K562 (cell line): ENCODE measurements around the gene PYGO2. TPM values are rescaled to one million over a fixed set of nuclear protein-coding genes. Genes with fewer than 3 reads are reported as not detected.
A peak's percentile ranks its signal among the peaks of the same experiment; 100 is the strongest.

ENCODE experiments used
- L3MBTL2 ChIP-seq: fragments of 450-650 bp; IDR thresholded peaks from 2 replicates; pipeline ENCODE4 v1.6.1; 2016; ENCODE audit warnings: mild to moderate bottlenecking, moderate library complexity
- NFIX ChIP-seq: fragments of 250-450 bp; sonication (Bioruptor Pico); IDR thresholded peaks from 2 replicates; pipeline ENCODE4 v1.4.0; 2020; ENCODE audit warnings: low read depth, mild to moderate bottlenecking, moderate library complexity
- PHF21A ChIP-seq: fragments of 450-650 bp; IDR thresholded peaks from 2 replicates; pipeline ENCODE4 v1.6.1; 2017; ENCODE audit warnings: low read depth, borderline replicate concordance
- POLR3A ChIP-seq: IDR thresholded peaks from 2 replicates; pipeline ENCODE4 v1.6.1; 2011; ENCODE audit warnings: borderline replicate concordance, mild to moderate bottlenecking, moderate library complexity; ENCODE audit not compliant: insufficient read length, insufficient read depth; ENCODE audit errors: extremely low read depth
- PPARD ChIP-seq: fragments of 250-450 bp; sonication (Bioruptor Pico); IDR thresholded peaks from 2 replicates; pipeline ENCODE4 v1.8.0; 2022; ENCODE audit warnings: inconsistent platforms, mild to moderate bottlenecking, moderate library complexity
- SAP30 ChIP-seq: fragments of 200-600 bp; sonication (generic); IDR thresholded peaks from 2 replicates; pipeline ENCODE4 v1.6.1; 2012; ENCODE audit warnings: borderline replicate concordance, low read depth, mild to moderate bottlenecking, moderate library complexity, low read length, control low read depth, inconsistent platforms; ENCODE audit not compliant: insufficient read depth, poor library complexity, severe bottlenecking
- SMC3 ChIP-seq: conservative IDR thresholded peaks from 2 replicates; pipeline ENCODE4 v1.6.1; 2011; ENCODE audit warnings: low read depth, low read length, improper control_type of control experiment; ENCODE audit not compliant: insufficient read depth
- ZNF668 ChIP-seq: fragments of 250-450 bp; sonication (Bioruptor Pico); IDR thresholded peaks from 2 replicates; pipeline ENCODE4 v1.8.0; 2022; ENCODE audit warnings: mild to moderate bottlenecking, inconsistent platforms
- polyA plus RNA-seq, 8 experiments: library from polyadenylated mRNA; depleted of rRNA in 4 of 8; stranded (reverse) in 5 of 8; unstranded in 3 of 8; fragments of >200 nt; fragmentation: Nextera tagmentation in 2 of 8; fragmentation: Illumina TruSeq in 1 of 8; extraction: Ambion mirVana in 2 of 8; extraction: Trizol in 1 of 8; gene quantifications; 2 replicates each; pipeline versions ENCODE4 v1.2.1 to v1.2.3, GENCODE V29; 2011 to 2014; ENCODE audit warnings: inconsistent platforms in 1 of 8, missing spikeins in 1 of 8
- total RNA-seq, 7 experiments: library from RNA; depleted of rRNA in 6 of 7; stranded (reverse); fragments of >200 nt in 6 of 7; fragmentation: Illumina TruSeq in 2 of 7; extraction: Trizol in 2 of 7; gene quantifications; 2 replicates each; pipeline versions ENCODE4 v1.2.1 to v1.2.3, GENCODE V29; 2011 to 2021; ENCODE audit warnings: low replicate concordance in 1 of 7
- TF ChIP-seq, protein P1 (sequence below), 2 experiments: fragments of 450-650 bp; formaldehyde crosslinking in 1 of 2; IDR thresholded peaks; 2 replicates each; pipeline versions ENCODE4 v1.4.0 to v1.6.1; 2014 to 2020; ENCODE audit warnings: mild to moderate bottlenecking in 2 of 2, borderline replicate concordance in 1 of 2, low read depth in 1 of 2
- TF ChIP-seq, protein P2 (sequence below): sonication (generic); formaldehyde crosslinking; IDR thresholded peaks from 2 replicates; pipeline ENCODE4 v1.8.0; 2022; ENCODE audit warnings: mild to moderate bottlenecking, missing genetic modification reagents
- TF ChIP-seq, protein P3 (sequence below): sonication (generic); formaldehyde crosslinking; IDR thresholded peaks from 2 replicates; pipeline ENCODE4 v1.8.0; 2022; ENCODE audit warnings: missing genetic modification reagents, mild to moderate bottlenecking, moderate library complexity, borderline replicate concordance
- TF ChIP-seq, protein P4 (sequence below): sonication (generic); formaldehyde crosslinking; IDR thresholded peaks from 2 replicates; pipeline ENCODE4 v1.9.0; 2022; ENCODE audit warnings: mild to moderate bottlenecking, missing genetic modification reagents

The PYGO2 gene
- total and polyA plus RNA-seq, 9 of the 15 experiments (the other 6 are each of a cell fraction or from before 2014, with no cell fraction given) = 8.3 to 36.2 (median 18.2) TPM

DNA sequence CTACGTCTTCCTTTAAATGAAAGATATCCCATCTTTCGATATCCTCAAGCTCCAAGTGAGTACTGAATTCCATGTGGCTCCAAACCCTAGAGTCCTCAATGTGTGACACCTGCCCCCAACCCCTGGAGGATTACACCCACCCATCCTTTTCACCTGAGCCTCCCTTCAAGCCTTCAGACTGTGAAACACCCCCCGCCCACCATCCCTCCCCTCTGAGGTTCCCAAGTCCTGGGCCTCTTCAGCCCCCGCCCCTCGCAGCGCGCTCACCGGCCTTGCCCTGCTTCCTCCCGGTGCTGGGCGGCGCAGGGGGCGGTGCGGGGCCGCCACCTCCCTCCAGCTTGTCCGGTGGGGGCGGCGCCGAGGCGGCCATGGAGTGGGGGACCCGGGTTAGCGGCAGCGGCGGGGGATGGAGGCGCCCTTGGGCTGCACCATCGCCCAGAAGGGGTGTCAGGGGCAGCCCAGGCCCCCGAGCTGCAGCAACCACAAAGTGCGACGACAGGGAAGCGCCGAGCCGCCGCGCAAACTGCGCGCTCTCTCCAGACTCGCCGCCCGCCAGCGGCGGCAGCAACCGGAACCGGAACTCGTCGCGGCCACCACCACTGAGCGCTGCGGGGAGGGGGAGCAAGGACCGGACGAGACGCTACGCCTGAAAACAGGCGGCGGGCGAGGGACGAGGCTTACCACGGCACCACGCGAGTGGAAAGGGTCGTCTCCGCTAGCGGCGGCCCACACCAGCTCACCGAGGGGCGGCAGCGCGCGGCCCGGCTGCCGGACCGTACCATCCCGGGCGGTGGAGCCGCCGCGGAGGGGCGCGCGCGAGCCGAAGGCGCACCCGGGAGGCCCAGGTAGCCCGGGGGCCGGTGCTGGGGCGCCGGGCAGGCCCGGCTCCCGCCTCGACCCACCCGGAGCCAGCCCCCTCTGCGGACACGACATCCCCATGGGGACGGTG, at the start of gene PYGO2 (continued):
- TF ChIP-seq, protein P1, sequence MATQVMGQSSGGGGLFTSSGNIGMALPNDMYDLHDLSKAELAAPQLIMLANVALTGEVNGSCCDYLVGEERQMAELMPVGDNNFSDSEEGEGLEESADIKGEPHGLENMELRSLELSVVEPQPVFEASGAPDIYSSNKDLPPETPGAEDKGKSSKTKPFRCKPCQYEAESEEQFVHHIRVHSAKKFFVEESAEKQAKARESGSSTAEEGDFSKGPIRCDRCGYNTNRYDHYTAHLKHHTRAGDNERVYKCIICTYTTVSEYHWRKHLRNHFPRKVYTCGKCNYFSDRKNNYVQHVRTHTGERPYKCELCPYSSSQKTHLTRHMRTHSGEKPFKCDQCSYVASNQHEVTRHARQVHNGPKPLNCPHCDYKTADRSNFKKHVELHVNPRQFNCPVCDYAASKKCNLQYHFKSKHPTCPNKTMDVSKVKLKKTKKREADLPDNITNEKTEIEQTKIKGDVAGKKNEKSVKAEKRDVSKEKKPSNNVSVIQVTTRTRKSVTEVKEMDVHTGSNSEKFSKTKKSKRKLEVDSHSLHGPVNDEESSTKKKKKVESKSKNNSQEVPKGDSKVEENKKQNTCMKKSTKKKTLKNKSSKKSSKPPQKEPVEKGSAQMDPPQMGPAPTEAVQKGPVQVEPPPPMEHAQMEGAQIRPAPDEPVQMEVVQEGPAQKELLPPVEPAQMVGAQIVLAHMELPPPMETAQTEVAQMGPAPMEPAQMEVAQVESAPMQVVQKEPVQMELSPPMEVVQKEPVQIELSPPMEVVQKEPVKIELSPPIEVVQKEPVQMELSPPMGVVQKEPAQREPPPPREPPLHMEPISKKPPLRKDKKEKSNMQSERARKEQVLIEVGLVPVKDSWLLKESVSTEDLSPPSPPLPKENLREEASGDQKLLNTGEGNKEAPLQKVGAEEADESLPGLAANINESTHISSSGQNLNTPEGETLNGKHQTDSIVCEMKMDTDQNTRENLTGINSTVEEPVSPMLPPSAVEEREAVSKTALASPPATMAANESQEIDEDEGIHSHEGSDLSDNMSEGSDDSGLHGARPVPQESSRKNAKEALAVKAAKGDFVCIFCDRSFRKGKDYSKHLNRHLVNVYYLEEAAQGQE (IDR thresholded peaks at IDR 0.05; ENCODE audit: borderline replicate concordance) = peak; percentile 52
- TF ChIP-seq, protein P1 (CRISPR knock-in tag; IDR thresholded peaks at IDR 0.05; ENCODE audit: low read depth) = peak; percentile 88
- TF ChIP-seq PHF21A = no peak
- TF ChIP-seq SMC3 = no peak; the same call in 1 of the 2 replicates
- 0 out of 2 replicates have a peak, but pooled peaks have one; percentile 29 for TF ChIP-seq ZNF668
- no peak for TF ChIP-seq PPARD (CRISPR knock-in tag)
- TF ChIP-seq POLR3A = no peak
- TF ChIP-seq, protein P2, sequence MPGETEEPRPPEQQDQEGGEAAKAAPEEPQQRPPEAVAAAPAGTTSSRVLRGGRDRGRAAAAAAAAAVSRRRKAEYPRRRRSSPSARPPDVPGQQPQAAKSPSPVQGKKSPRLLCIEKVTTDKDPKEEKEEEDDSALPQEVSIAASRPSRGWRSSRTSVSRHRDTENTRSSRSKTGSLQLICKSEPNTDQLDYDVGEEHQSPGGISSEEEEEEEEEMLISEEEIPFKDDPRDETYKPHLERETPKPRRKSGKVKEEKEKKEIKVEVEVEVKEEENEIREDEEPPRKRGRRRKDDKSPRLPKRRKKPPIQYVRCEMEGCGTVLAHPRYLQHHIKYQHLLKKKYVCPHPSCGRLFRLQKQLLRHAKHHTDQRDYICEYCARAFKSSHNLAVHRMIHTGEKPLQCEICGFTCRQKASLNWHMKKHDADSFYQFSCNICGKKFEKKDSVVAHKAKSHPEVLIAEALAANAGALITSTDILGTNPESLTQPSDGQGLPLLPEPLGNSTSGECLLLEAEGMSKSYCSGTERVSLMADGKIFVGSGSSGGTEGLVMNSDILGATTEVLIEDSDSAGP (CRISPR knock-in tag) = no peak
- TF ChIP-seq SAP30 = peak; percentile 47
- peak; percentile 62 for TF ChIP-seq L3MBTL2
- TF ChIP-seq, protein P3, sequence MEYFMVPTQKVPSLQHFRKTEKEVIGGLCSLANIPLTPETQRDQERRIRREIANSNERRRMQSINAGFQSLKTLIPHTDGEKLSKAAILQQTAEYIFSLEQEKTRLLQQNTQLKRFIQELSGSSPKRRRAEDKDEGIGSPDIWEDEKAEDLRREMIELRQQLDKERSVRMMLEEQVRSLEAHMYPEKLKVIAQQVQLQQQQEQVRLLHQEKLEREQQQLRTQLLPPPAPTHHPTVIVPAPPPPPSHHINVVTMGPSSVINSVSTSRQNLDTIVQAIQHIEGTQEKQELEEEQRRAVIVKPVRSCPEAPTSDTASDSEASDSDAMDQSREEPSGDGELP (CRISPR knock-in tag) = peak; percentile 78
- TF ChIP-seq NFIX (CRISPR knock-in tag) = no peak
- TF ChIP-seq, protein P4, sequence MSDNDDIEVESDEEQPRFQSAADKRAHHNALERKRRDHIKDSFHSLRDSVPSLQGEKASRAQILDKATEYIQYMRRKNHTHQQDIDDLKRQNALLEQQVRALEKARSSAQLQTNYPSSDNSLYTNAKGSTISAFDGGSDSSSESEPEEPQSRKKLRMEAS (CRISPR knock-in tag) = peak; percentile 41; the same call in 1 of the 2 replicates
